GM18502 (cell line): ENCODE measurements around the gene NOTCH4.
"Not testable (repeated sequence)": the region's sequence is repeated elsewhere in the genome, so short reads cannot be mapped to it uniquely, and the experiment has no call there.

ENCODE experiments used
- ATAC-seq: cut with Tn5 transposase; IDR thresholded peaks from one replicate; pipeline ENCODE4 v1.9.1; 2021; ENCODE audit warnings: mild to moderate bottlenecking; ENCODE audit not compliant: unreplicated experiment, poor library complexity

Gene NOTCH4

DNA sequence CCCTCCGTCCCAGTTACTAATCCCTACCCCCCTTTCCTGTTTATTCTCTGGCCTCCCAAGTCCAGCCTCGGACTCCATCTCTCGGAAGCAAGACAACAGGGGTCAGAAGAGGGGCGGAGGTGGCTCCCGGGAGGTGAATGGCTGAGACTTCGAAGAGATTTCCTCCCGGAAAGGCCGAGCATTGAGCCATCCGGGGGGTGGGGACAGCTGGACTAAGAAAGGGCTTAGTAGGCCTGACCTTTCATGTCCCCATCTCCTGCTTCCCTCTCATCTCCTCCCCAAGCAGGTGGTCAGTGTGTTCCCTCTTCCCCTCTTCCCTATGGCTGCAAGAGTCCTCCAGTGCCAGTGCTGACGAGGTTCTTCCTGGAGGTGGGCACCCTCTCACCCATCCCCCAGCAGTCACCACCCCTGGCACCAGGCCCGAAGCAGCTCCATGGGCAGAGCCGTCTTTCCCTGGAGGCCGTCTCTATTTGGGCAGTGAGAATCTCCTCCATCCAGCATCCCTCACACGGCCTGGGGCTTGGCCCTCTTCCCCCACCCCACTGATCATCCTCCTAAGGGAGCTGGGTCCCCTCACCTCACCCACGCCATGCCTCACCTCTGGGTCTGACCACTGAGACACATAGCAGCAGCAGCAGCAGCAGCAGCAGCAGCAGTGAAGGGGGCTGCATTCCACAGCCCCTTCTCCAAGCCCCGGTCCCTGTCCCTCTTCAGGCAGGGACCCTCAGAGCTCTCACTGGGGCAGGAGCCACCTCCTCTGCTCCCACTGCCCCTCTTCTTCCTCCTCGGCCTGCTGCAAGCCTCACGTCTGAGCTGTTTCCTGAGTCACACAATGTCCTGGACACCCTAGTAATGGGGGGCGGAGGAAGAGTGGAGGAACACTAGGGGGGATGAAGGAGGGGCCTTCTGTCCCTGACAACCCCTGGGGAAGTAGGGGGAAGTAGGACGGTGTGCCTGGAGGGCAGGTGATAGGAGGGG, at the start of gene NOTCH4:
NOTCH4 (minus strand) TSS at position 810 of the 978 bp plus-strand sequence; CDS start at position 671, 139 bp downstream.
- no peak for ATAC-seq

DNA sequence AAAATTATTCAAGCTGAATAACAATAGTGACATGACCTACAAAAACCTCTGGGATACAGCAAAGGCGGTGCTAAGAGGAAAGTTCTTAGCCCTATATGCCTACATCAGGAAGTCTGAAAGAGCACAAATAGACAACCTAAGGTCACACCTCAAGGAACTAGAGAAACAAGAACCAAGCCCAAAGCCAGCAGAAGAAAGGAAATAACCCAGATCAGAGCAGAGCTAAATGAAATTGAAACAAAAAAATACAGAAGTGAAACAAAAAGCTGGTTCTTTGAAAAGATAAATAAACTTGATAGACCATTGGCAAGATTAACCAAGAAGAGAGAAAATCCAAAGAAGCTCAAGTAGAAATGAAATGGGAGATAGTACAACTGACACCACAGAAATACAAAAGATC, 47.6 kb upstream of the NOTCH4 start:
- ATAC-seq, result no peak

DNA sequence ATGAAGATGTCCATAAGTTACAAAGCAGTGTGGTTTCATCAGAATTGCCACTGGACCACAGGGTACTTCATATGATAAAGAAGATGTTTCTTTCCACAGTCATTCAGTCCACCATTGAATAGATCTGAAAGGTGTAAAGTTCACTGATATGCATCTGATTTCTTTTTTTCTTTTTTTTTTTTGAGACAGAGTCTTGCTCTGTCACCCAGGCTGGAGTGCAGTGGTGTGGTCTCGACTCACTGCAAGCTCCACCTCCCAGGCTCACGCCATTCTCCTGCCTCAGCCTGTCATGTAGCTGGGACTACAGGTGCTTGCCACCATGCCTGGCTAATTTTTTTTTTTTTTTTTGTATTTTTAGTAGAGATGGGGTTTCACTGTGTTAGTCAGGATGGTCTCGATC, 44.6 kb upstream of the NOTCH4 start:
- not testable (repeated sequence) for ATAC-seq

DNA sequence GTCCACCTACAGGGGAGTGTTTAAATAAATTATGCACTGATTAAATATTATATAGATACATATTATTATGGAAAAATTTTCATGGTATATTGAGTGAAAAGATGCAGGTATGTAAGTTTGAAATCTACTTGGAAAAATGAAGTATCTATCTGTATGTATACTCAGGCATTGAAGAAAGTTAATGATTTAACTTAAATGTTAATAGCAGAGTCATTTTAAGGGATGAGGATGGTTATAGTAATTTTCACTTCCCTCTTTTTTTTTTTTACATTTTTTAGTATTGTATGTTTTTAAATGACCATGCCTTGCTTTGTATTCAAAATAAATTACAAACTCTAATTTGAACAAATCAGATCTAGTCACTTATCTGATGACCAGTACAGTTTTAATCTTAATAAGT, 43.2 kb upstream of the NOTCH4 start:
- ATAC-seq, result no peak

DNA sequence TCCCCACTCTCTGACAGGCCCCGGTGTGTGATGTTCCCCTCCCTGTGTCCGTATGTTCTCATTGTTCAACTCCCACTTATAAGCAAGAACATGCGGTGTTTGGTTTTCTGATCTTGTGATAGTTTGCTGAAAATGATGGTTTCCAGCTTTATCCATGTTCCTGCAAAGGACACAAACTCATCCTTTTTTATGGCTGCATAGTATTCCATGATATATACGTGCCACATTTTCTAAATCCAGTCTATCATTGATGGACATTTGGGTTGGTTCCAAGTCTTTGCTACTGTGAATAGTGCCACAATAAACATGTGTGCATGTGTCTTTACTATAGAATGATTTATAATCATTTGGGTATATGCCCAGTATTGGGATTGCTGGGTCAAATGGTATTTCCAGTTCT, 33.4 kb upstream of the NOTCH4 start:
- not testable (repeated sequence) for ATAC-seq

DNA sequence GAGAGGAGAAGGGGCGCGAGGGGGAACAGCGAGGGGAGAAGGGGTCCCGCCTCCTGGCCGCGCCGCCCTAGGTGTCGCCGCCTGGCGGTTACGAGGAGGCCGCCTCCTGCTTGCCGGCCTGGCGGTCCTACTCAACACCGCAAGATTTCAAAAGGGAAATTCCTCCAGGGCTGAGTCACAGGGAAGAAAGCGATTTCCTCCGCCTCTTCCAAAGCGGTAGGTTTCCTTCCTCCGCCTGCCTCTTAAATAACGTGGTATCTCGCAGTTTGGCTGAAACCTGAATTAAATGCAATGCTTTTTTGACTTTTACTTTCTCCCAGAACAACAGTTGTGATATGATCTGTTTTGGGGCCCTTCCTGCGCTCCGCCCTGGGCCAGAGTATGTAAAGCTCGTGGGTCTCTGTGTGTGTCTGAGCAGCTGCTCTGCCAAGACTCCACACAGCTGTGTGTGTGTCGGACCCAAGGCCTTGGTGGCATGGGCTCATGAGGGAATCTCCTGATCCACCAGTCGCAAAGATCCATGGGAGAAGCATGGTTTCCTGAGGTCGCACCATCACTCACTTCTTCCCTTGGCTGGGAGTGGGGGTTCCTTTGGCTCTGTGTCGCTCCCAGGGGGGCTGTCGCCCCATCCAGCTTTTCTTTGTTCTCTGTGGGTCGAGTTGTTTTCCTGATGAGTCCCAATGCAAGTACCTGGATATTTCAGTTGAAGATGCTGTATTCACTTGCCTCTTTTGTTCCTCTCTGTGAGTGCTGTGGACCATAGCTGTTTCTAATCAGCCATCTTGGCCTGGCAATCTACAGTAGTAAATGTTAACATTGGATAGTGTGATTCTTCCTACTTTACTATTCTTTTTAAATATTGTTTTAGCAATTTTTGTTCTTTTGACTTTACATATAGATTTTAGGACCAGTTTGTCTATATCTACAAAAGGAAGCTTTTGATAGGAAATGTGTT, 31.6 kb upstream of the NOTCH4 start:
- no peak for ATAC-seq

DNA sequence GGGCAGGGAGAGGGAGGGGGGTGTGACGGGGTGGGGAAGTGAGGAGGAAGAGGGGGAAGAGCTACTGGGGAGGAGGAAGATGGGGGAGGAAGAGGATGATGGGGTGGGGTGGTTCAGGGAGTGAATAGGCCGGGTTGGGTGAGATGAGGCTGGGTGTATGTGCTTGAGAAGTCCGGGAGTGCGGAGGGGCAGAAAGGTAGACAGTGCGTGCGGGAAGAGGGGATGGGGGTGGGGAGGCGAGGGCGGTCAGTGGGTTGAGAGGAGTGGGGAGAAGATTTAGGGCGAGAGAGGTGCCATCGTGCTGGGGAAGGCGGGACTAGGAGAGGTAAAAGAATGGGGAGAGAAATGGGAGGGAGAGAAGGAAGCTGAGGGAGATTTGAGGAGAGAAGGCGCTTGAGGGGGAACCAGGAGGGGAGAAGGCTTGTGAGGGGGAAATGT, 30.9 kb upstream of the NOTCH4 start:
- ATAC-seq, result no peak

DNA sequence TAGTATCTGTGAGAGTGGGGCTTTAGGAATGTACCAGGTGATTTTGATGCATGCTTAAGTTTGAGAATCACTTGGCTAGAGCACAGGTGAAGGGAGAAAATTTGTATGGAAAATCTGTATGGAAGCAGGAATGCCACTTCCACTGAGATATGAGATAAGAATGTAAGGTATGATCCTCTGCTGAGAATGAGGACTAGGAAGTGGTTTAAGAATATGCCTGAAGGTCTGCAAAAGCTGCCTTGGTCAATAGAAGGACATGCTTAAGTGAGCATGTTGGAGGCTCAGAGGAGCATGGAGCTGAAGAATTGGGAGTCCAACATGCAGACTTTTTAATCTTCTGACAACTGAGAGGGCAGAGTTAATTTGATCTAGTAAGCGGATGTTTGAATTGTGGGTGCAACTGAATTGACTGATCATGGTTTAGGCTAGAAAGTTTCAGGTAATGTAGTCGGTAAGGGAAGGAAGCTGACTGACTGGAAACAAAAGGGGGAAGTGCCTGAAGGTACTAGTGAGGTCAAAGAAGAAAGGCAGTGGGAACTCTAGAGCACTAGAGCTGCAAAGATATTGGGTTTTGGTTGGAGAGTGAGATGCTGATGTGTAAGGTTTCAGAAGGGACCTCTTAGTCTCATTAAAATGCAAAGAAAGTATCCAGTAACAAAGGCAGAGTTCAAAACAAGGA, 28.6 kb upstream of the NOTCH4 start:
- ATAC-seq, result no peak

DNA sequence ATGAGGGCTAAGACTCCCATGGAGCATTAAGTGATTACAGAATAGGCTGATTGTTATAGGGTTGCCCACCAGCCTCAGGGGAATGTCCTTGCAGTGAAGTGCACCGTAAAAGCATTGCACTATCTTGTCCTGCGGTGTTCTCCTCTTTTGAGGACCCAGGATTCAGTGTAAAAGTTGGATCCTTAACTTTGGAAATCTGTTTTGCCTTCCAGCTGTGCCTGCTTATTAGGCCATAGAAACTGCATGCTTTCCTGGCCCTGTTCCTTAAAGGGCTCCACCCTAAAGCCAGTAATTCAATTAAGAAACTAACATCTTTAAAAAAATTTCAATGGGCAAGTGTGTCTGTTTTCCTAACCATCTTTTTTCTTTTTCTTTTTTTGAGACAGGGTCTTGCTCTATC, 25.4 kb upstream of the NOTCH4 start:
- no peak for ATAC-seq

DNA sequence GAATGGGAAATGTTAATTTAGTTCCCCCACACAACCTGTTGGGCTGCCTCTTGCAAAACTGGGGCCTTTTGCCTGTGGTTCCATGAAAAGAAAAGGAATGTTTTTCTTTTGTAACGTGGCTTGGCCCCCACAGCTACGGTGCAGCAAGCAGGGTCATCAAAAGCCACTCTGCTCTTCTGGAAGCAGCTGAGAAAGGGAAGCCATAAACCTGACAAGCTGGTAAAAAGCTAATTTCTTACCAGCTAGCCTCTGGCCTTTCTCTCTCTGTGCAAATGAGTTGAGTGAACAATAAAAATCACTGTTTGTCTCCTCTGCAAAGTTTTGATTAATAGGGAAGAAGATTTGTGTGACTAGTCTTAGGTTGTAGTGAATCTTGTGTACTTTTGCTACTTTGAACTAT, 23.5 kb upstream of the NOTCH4 start:
- no peak for ATAC-seq

DNA sequence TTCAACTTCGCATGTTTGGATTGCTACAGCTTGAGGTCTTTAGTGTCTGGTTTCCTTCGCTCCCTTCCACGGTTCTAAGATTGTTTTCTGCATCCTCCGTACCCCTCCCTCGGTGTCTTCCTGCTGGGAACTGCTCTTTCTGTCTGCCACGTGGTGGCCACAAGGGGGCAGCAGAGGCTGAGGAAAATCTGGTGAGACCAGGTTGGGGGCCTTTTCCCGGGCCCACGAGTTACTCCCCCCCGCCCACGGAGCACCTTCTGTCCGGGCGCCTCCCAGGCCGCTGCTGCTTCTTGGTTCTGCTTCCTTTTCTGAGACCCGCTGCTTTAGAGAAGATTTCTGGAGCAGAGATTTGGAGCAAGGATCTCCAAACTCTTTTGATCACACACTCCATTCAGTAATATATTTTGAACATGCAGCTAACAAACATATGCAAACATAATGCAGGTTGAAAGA, 21.1 kb upstream of the NOTCH4 start:
- ATAC-seq, result no peak

DNA sequence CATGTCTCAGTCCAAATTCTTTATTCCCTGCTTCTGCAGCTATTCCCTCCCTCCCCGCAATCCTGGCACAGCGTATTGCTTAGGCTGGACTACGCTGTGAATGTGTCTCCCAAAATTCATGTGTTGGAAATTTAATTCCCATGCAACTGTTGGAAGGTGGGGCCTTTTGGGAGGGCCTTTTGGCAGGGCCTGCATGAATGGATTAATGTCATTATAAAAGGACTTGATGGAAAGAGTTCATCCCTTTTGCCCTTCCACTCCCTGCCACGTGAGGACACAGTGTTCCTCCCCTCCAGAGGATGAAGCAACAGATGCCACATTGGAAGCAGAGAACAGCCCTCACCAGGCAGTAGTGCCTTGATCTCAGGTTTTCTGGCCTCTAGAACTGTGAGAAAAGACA, 20.4 kb upstream of the NOTCH4 start:
- no peak for ATAC-seq

DNA sequence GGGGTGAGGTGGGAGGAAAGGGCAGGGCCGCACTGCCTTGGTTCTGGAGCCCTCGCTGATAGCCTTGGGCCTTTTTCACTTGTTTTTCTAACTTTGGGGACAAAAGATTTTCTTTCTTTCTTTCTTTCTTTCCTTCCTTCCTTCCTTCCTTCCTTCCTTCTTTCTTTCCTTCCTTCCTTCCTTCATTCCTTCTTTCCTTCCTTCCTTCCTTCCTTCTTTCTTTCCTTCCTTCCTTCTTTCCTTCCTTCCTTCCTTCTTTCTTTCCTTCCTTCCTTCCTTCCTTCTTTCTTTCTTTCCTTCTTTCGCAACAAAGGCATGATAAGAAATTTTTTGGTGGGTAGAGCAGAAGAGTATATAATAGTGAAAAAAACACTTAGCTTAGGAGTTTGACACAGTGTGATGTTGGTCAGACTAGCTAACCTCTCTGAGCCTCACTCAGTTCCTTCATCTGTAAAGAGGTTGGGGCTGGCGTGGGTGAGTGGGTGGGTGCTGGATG, 18.5 kb upstream of the NOTCH4 start:
- not testable (repeated sequence) for ATAC-seq

DNA sequence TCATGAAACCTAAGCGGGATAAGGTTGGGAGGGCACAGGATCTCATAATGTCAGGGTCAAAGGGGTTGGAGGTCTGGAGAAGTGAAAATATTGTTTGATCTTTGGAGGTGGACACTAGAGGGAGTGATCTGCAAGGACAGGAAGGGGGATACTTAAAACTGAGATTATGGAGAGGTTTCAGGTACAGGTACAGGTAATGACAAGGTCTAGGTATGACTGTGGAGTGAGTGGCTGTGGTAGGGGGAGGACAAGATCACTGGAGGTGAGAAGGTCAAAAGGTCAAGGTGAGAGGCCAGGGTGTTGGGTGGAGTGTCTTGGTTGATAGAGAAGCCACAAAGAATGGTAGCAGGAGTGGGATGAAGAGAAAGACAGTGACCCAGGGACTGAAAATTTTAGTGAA, 16.8 kb upstream of the NOTCH4 start:
- ATAC-seq, result no peak

DNA sequence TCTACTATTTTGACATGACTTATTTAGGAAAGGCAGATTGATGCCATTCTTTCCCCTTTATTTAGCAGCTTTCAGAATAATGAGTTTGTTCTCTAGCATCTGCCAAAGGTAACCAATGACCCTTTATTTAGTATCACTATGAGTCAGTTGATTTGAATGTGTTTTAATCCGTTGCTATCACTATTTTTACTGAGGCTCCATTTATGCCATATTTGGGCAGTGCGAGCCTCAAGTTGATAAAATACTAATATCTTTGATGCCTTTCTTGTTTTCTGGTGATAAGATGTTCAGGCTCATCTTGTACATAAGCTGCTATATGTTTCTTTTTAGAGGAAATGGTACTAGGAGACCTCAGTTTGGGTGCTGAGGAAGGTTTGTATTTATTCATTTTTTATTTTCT, 15.6 kb upstream of the NOTCH4 start:
- ATAC-seq, result no peak

DNA sequence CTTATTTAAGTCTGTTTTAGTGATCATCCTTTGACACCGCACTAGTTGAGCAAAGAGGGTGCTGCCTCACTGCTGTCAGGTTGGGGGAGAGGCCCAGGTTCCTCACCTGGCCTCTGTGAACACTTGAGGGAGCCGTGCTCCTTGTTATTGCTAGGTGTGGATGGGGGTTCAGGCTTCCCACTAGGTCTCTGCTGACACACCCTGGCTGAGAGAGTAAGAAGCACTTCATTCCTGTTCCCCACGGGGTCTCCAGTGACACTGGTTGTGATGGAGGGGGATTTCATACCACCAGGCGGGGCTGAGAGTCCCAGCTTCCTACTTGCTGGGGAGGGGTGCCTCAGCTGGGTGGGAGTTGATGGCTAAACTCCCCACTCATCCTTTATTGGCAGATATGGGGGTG, 11.1 kb upstream of the NOTCH4 start:
- ATAC-seq, result no peak

DNA sequence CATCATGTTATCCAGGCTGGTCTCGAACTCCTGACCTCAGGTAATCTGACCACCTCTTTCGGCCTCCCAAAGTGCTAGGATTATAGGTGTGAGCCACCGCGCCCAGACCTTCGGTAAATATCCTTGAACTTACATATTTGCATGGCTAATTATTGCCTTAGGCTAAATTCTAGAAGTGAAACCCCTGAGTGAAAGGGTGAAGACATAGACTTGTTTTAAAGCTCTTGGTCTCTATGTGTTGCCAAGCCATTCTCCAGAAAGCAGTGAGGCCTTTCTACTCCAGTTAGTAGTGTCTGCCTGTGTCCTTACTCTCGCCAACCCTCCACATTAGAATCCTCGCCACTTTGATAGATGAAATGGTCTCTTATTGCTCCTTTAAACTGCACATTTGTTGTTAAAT, 2.6 kb upstream of the NOTCH4 start:
- no peak for ATAC-seq

DNA sequence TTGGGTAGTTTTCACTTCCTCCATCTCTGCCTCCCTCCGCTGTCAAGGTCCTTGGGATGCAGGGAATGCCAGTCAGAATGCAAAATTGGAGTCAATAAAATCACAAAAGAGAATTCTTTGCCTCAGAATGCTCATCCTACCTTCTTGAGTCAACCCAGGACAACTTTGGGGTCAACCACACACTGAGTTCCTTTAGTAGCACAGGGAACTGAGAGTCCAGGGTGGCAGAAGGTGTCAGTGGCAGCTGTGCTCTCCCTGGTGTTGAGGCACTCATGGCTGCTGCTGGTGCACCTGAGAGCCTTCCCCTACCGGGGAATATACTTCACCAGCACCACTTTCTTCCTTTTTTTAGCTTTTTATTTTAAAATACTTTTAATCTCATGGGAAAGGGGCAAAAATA, 829 bp upstream of the NOTCH4 start:
- ATAC-seq, result no peak

DNA sequence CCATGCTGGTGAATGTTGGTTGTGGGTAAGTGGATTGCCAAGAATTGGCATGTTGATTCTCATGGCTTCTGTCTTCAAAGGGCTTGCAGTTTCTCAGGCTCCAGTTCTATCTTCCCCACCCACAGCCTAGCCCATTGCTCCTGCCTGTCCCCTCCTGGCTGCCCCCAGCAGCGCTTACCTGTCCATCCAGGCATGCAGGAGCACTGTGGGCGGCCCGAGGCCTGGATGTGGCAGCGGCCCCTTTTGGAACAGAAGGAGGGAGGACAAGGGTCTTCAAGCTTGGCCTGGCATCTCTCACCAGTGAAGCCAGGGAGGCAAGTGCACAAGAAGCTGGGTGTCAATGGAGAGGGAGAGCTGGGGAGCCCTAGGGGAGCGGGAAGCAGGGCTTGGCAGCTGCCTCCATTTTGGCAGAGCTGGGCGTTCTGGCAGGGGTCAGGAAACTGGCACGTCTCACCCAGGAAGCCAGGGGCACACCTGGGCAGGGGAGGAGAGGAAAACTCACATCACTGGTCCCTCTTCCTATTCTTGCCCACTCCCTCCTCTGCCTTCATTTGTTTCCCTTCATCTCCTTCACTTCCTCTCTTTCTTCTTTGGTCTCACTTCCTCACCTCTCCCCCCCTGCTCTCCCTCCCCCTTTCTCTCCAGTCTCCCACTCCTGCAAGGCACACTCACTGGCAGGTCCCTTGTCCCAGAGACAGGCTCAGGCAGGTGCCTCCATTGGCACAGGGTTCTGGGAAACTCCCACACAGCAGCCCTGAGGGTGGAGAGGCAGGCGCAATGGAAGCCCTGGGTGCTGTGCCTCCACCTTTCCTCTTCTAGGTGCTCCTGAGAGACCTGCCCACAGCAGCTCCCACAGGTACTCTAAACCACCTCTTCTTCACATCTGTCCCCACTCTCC, 1.3 kb downstream of the NOTCH4 start:
- no peak for ATAC-seq
